Activated naive CD8-positive, alpha-beta T cell treated with anti-CD3 and anti-CD28 coated beads for 36 hours (primary cell): ENCODE results near the gene SCARB2. TPM values are rescaled to one million over a fixed set of nuclear protein-coding genes. Genes with fewer than 3 reads are reported as not detected.

ENCODE experiments used
- DNase-seq: peaks from one replicate; pipeline ENCODE4 v3.0.0; 2021
- H3K27ac Mint-ChIP-seq: one replicate; pipeline ENCODE4 v1.8.0; 2022; ENCODE audit warnings: mild to moderate bottlenecking, moderate library complexity, mixed read lengths
- H3K27me3 Mint-ChIP-seq: one replicate; pipeline ENCODE4 v1.8.0; 2022; ENCODE audit warnings: mild to moderate bottlenecking, mixed read lengths
- H3K36me3 Mint-ChIP-seq: one replicate; pipeline ENCODE4 v1.8.0; 2021; ENCODE audit warnings: mild to moderate bottlenecking, mixed read lengths
- H3K4me1 Mint-ChIP-seq: one replicate; pipeline ENCODE4 v1.8.0; 2021; ENCODE audit warnings: mixed read lengths
- H3K4me3 Mint-ChIP-seq: one replicate; pipeline ENCODE4 v1.8.0; 2022; ENCODE audit warnings: mild to moderate bottlenecking, moderate library complexity, mixed read lengths
- H3K9me3 Mint-ChIP-seq: one replicate; pipeline ENCODE4 v1.8.0; 2022; ENCODE audit warnings: mixed read lengths
- total RNA-seq, 2 experiments: library from RNA; stranded (reverse); gene quantifications; one replicate each; pipeline ENCODE4 v1.2.3, GENCODE V29; 2021

The SCARB2 gene
- total RNA-seq, 2 experiments from 2014 or later: 2.9 to 4.3 TPM

DNA sequence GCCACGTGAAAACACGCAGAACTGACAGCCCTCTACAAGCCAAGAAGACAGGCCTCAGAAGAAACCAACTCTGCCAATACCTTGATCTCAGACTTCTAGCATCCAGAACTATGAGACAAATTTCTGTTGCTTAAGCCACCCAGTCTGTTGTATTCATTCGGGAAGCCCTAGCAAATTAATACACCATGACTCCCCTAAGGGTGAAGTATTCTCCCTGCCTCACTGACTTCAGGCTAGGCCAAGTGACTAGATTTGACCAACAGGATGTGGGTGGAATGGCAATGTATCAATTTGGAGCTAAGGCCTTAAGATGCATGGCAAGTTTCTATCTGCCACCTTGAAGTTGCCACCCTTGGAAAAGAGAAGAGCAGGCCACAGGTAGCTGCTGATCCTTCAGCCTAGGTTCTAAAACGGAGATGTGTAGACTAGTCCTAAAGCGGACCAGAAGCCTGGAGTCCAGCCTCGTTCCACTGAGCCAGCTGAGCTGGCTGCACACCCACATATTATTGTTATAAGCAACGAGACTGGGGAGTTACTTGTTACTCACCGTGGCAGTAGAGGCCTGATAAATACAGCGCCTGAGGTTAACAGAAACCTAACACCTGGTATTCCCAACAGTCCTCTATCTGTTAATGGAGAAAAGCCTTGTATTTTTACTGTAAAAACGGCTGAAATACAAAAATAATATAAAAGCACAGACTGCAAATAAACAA, 16.4 kb downstream of the SCARB2 start:
- Mint-ChIP-seq H3K9me3 (peaks cover 2% of the 10 kb centered on the region), H3K4me1 (peaks cover 35% of the 10 kb centered on the region), H3K27me3 (no peaks in the 10 kb centered on the region), H3K36me3 (peaks cover 23% of the 10 kb centered on the region), H3K27ac (no peak overlapping the region), H3K4me3 (no peak overlapping the region)
- DNase-seq: no peak

DNA sequence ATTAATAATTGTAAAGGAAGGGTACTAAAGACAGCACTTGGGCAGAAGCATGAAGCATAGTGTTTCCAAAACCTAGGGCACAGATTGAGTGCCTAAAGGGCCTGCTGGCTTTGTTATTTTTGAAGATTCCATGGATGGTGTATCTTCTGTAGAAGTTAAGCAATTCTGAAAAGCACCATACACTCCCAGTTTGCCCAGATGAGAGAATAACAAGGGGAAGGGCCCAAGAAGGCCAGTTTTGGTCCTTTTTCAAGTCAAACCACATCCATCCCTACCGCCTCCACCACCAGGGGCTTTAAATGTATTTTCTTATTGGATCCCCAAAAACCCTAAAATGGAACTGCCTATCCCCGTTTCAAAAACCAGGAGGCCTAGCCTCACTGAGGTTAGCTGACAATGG, 17.2 kb downstream of the SCARB2 start:
- no peak for DNase-seq
- H3K4me3 Mint-ChIP-seq: no peak overlapping the region
- no peak overlapping the region for H3K27ac Mint-ChIP-seq
- peaks cover 30% of the 10 kb centered on the region for H3K36me3 Mint-ChIP-seq
- no peaks in the 10 kb centered on the region for H3K27me3 Mint-ChIP-seq
- H3K9me3 Mint-ChIP-seq: peaks cover 2% of the 10 kb centered on the region
- peaks cover 34% of the 10 kb centered on the region for H3K4me1 Mint-ChIP-seq

- peaks cover 3% of the 10 kb centered on the region for H3K9me3 Mint-ChIP-seq
- no peak overlapping the region for H3K4me3 Mint-ChIP-seq
- no peak overlapping the region for H3K27ac Mint-ChIP-seq
- H3K4me1 Mint-ChIP-seq: peaks cover 26% of the 10 kb centered on the region
- no peak for DNase-seq
- H3K27me3 Mint-ChIP-seq: no peaks in the 10 kb centered on the region
- H3K36me3 Mint-ChIP-seq: peaks cover 32% of the 10 kb centered on the region
Measured at GRCh38 chr4:76195326-76195725, 18.3 kb downstream of the SCARB2 start.

- H3K36me3 Mint-ChIP-seq: peaks cover 32% of the 10 kb centered on the region
- H3K4me1 Mint-ChIP-seq: peaks cover 17% of the 10 kb centered on the region
- no peak overlapping the region for H3K4me3 Mint-ChIP-seq
- H3K27ac Mint-ChIP-seq: no peak overlapping the region
- peaks cover 3% of the 10 kb centered on the region for H3K9me3 Mint-ChIP-seq
- H3K27me3 Mint-ChIP-seq: no peaks in the 10 kb centered on the region
- DNase-seq: no peak
Measured at GRCh38 chr4:76194325-76194724, 19.3 kb downstream of the SCARB2 start.

- H3K27ac Mint-ChIP-seq: no peak overlapping the region
- peaks cover 32% of the 10 kb centered on the region for H3K36me3 Mint-ChIP-seq
- DNase-seq: no peak
- no peaks in the 10 kb centered on the region for H3K27me3 Mint-ChIP-seq
- H3K4me3 Mint-ChIP-seq: no peak overlapping the region
- peaks cover 3% of the 10 kb centered on the region for H3K9me3 Mint-ChIP-seq
- no peaks in the 10 kb centered on the region for H3K4me1 Mint-ChIP-seq
Measured at GRCh38 chr4:76192236-76192635, 21.4 kb downstream of the SCARB2 start.

DNA sequence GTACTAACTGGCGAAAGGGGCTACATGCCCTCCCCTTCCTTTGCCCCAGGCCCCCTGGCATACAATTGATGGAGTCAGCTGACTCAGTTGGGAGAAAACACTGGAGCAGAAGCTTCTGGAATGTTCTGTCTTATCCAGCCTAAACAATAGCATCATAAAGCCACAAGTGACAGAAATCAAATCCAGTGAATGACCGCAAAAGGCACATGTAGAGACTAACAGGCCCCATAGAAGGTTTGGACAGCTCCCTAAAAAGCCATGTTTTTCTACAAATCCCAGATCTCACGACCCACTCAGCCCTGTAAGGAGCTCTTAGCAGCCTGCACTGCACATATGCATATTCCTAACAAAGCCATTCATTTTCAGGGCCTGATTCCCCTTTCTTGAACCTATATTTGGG, 25.1 kb downstream of the SCARB2 start:
- DNase-seq: no peak
- H3K27ac Mint-ChIP-seq: no peak overlapping the region
- no peaks in the 10 kb centered on the region for H3K27me3 Mint-ChIP-seq
- H3K9me3 Mint-ChIP-seq: peaks cover 3% of the 10 kb centered on the region
- H3K4me1 Mint-ChIP-seq: no peaks in the 10 kb centered on the region
- H3K36me3 Mint-ChIP-seq: peaks cover 21% of the 10 kb centered on the region
- H3K4me3 Mint-ChIP-seq: no peak overlapping the region

DNA sequence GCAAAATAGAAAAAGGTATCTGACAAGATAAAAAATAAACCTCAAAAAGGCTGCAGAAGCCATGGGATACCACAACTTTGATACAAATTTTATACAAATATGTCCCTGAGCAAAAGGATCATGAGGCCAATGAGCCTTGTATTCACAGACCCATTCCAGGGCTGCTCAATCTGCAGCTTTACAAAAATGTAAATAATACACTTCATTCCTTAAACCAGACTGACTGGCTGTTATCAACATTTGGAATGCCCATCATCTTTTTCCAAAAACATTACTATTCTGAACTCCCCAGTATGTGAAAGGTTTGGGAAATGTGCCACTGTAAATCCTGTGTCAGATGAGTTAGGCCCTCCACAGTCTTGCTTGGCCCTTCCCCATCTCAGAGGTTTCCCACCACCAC, 25.5 kb downstream of the SCARB2 start:
- DNase-seq: no peak
- H3K27ac Mint-ChIP-seq: no peak overlapping the region
- peaks cover 3% of the 10 kb centered on the region for H3K9me3 Mint-ChIP-seq
- no peak overlapping the region for H3K4me3 Mint-ChIP-seq
- H3K4me1 Mint-ChIP-seq: no peaks in the 10 kb centered on the region
- H3K27me3 Mint-ChIP-seq: no peaks in the 10 kb centered on the region
- peaks cover 17% of the 10 kb centered on the region for H3K36me3 Mint-ChIP-seq

DNA sequence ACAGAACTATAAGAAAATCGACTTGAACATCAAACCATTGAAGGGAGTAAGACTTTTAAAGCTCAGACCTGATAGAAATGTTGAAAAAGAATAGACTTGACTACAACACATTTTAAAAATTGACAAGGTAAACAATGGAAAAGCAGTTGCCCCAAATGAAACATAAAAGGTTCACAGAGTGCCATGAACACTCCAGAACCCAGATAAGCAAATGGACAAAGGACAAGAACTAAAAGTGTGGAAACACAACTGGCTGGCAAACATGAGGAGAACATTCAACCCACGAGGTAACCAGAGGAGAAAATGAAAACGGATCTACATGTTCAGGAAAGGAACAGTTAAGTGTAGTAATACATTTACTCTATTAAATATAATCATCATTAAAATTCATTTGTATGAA, 26.5 kb downstream of the SCARB2 start:
- DNase-seq: no peak
- H3K4me1 Mint-ChIP-seq: no peaks in the 10 kb centered on the region
- no peak overlapping the region for H3K27ac Mint-ChIP-seq
- no peaks in the 10 kb centered on the region for H3K27me3 Mint-ChIP-seq
- H3K4me3 Mint-ChIP-seq: no peak overlapping the region
- peaks cover 9% of the 10 kb centered on the region for H3K36me3 Mint-ChIP-seq
- H3K9me3 Mint-ChIP-seq: peaks cover 2% of the 10 kb centered on the region

DNA sequence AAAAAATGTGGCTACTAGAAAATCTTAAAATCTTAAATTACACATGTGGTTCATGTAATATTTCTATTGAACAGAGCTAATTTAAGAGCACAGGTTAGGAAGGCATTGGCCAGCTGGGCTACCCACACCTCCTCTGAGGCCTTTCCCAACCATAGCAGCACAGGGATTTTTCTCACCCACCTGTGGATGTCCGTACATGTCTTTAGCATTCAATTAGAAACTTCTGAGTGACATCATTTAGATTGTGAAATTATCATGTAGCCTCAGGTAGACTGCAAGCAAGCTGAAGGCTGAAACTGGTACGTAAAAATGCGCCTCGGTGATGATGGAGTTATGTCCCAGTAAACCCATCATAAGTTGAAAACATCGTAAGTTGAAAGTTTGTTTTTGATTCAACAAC, 31.2 kb downstream of the SCARB2 start:
- Mint-ChIP-seq H3K4me3 (no peak overlapping the region), H3K36me3 (no peaks in the 10 kb centered on the region), H3K9me3 (no peaks in the 10 kb centered on the region), H3K27ac (no peak overlapping the region), H3K4me1 (peaks cover 1% of the 10 kb centered on the region), H3K27me3 (no peaks in the 10 kb centered on the region)
- DNase-seq: no peak

GRCh38 chr4:76179398-76180318, 34.0 kb downstream of the SCARB2 start:
- Mint-ChIP-seq H3K4me1 (peaks cover 1% of the 10 kb centered on the region), H3K9me3 (no peaks in the 10 kb centered on the region), H3K27me3 (no peaks in the 10 kb centered on the region), H3K36me3 (peaks cover 1% of the 10 kb centered on the region), H3K4me3 (no peak overlapping the region), H3K27ac (no peak overlapping the region)
- DNase-seq: peak; percentile 71

DNA sequence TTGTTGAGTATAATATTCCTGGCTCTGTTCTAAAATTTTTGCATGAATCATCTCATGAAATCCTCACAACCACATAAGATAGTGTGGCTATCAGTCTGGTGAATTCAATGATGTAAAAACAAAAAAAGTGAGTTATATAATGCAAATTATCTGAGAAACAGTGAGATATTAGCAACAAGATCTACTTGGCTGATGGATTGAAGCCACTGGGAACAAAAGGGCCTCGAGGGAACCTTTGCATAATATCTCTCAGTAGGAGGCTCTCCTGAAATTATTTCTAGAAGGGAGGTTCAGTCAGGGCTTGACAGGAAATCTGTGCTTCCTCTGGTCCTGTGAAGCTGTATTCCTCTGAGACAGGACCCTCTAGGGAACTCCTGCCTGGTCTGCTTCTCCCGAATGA, 35.3 kb downstream of the SCARB2 start:
- Mint-ChIP-seq H3K27ac (no peak overlapping the region), H3K27me3 (no peaks in the 10 kb centered on the region), H3K36me3 (peaks cover 1% of the 10 kb centered on the region), H3K9me3 (no peaks in the 10 kb centered on the region), H3K4me1 (peaks cover 1% of the 10 kb centered on the region), H3K4me3 (no peak overlapping the region)
- DNase-seq: no peak

DNA sequence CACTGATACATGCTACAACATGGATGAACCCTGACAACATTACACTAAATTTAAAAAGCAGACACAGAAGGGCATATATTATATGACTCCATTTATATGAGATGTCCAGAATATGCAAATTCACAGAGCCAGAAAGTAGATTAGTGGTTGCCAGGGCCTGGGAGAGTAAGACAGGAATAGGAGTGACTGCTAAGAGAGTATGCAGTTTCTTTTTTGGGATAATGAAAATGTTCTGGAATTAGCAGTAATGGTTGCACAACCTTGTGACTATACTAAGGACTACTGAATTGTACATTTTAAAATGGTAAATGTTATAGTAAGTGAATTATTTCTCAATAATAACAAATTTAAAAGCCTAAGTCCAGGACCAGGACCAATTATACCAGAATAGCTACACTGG, 35.9 kb downstream of the SCARB2 start:
- no peaks in the 10 kb centered on the region for H3K9me3 Mint-ChIP-seq
- H3K27ac Mint-ChIP-seq: no peak overlapping the region
- no peak for DNase-seq
- no peaks in the 10 kb centered on the region for H3K27me3 Mint-ChIP-seq
- H3K4me3 Mint-ChIP-seq: no peak overlapping the region
- peaks cover 1% of the 10 kb centered on the region for H3K4me1 Mint-ChIP-seq
- peaks cover 3% of the 10 kb centered on the region for H3K36me3 Mint-ChIP-seq

DNA sequence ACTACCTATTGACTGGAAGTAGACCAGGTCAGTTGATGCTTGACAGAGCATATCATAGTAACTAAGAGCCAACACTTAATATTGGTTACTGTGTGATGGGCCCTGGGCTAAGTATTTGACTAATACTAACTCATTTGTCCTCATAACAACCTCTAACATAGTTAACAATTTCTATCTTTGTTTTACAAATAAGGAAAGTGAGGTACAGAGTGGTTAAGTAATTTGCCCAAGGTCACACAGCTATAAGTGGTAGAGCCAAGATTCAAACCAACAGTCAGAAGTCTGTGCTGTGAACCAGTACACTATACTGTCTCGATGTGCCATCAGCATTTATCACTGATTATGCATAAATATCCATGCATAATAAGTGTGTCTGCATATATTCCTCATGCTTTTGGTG, 38.3 kb downstream of the SCARB2 start:
- H3K36me3 Mint-ChIP-seq: peaks cover 3% of the 10 kb centered on the region
- no peak for DNase-seq
- H3K4me3 Mint-ChIP-seq: no peak overlapping the region
- H3K27me3 Mint-ChIP-seq: no peaks in the 10 kb centered on the region
- H3K9me3 Mint-ChIP-seq: no peaks in the 10 kb centered on the region
- H3K27ac Mint-ChIP-seq: no peak overlapping the region
- H3K4me1 Mint-ChIP-seq: peaks cover 1% of the 10 kb centered on the region

GRCh38 chr4:76174216-76174615, 39.4 kb downstream of the SCARB2 start:
- Mint-ChIP-seq H3K9me3 (no peaks in the 10 kb centered on the region), H3K4me1 (no peaks in the 10 kb centered on the region), H3K27ac (no peak overlapping the region), H3K36me3 (peaks cover 3% of the 10 kb centered on the region), H3K27me3 (no peaks in the 10 kb centered on the region), H3K4me3 (no peak overlapping the region)
- DNase-seq: no peak

DNA sequence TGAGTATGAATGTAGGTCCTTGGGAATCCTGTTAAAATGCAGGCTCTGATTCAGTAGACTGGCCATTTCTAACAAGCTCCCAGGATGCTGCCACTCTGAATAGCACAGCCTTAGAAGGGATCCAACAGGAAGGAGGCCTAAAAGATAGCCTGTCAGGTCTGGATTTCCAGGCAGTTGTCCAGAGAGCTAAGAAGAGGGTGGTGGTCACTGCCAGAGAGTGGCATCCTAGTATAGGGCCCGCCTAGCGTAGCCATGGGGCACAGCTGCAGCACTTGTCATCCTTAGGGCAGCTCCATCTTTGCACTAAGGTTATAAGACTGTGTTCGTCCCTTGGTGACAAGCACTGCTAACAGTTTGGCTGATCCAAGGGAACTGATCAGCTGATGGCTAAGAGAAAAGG, 44.9 kb downstream of the SCARB2 start:
- no peaks in the 10 kb centered on the region for H3K4me1 Mint-ChIP-seq
- DNase-seq: no peak
- H3K9me3 Mint-ChIP-seq: no peaks in the 10 kb centered on the region
- no peaks in the 10 kb centered on the region for H3K27me3 Mint-ChIP-seq
- no peak overlapping the region for H3K4me3 Mint-ChIP-seq
- peaks cover 2% of the 10 kb centered on the region for H3K36me3 Mint-ChIP-seq
- no peak overlapping the region for H3K27ac Mint-ChIP-seq

DNA sequence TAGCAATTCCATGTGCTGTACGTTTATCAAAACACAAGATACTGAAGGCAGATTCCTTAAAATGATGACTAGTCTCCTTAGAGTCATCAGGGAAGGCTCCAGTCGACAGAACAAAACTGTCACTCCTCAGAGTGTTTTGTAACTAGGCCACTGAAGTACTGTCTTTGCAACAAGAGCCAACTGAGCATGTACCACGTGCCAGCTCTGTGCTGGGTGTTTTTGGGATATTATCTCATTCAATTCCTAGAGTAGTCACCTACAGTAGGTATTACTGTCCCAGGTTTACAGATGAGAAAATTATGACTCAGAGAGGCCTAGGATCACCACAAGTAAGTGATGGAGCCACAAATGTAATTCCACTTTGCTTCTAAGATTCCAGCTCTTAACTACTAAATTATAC, 47.1 kb downstream of the SCARB2 start:
- Mint-ChIP-seq H3K9me3 (no peaks in the 10 kb centered on the region), H3K4me3 (no peak overlapping the region), H3K4me1 (no peaks in the 10 kb centered on the region), H3K36me3 (no peaks in the 10 kb centered on the region), H3K27me3 (no peaks in the 10 kb centered on the region), H3K27ac (no peak overlapping the region)
- no peak for DNase-seq
